NAMALWA (cell line): Measurements from ENCODE around the gene ABTB2.

Source experiments
- DNase-seq: peaks from one replicate; pipeline ENCODE4 v3.0.0-alpha.2; 2015; ENCODE audit warnings: low spot score

ABTB2 gene

GRCh38 chr11:34148504-34149165, 209.2 kb downstream of the ABTB2 start:
- DNase-seq, result no peak

DNA sequence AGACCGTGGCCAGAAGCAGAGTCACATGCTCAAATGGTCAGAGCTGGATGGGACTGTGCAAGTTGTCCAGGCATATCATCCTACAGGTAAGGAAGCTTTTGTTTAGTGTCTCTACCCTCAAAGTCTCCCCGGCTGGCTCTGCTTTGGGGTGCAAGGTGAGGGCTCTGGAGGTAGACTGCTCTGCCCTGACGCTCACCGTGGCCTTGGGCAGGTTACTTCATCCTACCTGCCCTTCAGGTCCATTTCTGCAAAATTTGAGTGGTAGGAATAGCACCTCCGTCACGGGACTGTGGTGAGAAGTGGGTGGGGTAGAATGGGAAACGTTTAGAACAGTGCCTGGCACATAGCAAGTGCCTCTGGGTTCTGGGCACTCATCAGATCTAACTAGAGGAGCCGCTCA, 210.2 kb downstream of the ABTB2 start:
- no peak for DNase-seq

DNA sequence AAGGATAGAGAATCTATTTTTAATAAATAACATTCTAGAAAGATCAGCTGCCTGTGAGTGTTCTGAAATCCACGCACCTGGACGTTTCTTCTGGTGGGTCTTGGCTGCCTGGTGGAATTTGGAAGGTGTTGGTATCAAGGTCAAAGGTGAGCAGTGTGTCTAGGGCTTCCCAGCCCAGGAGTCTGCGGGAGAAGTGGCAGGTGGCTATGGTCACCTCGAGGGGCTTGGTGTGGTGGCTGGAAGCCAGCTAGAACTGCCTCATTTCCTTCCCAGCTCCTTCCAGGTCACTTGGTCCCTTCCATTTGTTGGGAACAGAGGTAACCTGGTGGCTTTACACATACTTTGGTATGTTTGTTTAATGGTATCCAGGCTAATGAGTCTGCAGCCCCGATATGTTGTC, 210.9 kb downstream of the ABTB2 start:
- DNase-seq, result no peak

DNA sequence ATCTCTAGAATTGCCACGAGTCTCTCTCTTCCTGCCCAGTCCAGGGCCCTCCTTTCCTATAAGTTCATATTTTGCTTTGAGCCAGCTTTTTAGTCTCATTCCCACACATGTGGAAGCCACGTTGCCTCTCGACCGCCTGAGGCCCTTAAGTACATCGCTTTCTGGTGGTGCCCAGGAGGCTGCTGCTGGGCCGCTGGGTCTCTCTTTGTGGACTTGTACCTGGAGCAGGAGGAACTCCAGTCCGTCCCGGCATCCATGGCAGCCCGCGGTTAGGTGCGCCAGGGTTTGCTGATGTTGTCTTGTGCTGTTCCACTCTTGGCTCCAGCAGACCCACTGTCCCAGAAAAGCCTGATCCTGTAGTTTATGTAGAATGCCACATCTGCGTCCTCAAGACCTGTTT, 211.4 kb downstream of the ABTB2 start:
- DNase-seq, result no peak

GRCh38 chr11:34145847-34146381, 211.9 kb downstream of the ABTB2 start:
- DNase-seq, result no peak

GRCh38 chr11:34145073-34145472, 212.7 kb downstream of the ABTB2 start:
- DNase-seq, result no peak

- DNase-seq, result no peak
Measured at GRCh38 chr11:34143048-34143447, 214.8 kb downstream of the ABTB2 start.

- DNase-seq, result no peak
Measured at GRCh38 chr11:34140149-34140548, 217.7 kb downstream of the ABTB2 start.

DNA sequence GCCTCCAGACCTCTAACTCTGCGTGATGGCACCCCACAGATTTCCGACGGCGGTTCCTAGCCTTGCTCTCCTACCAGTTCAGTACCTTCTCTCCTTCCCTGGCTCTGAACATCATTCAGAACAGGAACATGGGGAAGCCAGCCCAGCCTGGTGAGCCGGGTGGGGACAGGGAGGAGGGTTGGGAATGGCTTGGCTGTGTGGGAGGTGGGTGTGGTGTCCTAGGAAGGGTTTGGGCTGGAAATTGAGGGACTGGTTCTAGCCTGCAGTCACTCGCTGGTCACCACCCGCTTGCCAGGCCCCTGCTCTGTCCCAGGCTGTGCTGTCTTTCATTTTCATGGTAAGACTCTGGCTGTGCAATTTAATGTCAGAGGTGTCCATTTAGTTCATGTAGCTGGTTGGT, 218.5 kb downstream of the ABTB2 start:
- DNase-seq, result no peak

DNA sequence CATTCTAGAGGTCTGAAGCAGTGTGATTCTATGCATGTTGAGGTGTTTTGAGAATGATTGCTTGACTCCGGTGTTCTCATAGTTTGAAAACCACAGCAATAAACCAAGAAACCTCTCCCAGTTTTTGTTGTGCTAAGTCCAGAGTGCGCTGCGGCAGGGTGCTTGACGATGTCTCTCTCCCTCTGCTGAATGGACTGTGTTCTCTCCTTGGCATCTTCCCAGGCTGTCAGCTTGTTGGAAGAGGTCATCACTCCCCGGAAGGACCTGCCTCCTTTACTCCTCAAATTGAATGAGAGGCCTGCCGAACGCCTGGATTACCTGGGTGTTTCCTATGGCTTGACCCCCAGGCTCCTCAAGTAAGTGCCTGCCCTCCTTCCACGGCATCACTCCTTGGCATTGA, 221.4 kb downstream of the ABTB2 start:
- no peak for DNase-seq

GRCh38 chr11:34135439-34135838, 222.4 kb downstream of the ABTB2 start:
- no peak for DNase-seq

DNA sequence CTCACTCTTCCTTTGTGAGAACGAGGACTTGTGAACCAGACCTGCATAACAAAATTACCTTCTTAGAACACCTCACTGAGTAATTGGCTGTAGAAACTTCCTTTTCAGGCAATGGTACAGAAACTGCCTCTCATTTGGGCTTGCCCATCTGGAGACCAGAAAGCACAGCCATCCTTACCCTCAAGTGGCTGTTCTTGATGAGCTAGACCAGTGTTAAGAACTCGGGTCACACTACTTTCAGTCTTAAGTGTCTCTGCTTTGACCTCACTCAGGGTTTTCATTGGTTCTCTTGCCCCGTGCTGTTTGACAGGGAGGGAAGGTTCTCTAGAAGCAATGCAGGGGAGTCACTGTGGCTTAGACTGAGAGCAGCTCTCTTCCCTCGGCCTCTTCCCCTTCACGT, 223.0 kb downstream of the ABTB2 start:
- DNase-seq, result no peak

DNA sequence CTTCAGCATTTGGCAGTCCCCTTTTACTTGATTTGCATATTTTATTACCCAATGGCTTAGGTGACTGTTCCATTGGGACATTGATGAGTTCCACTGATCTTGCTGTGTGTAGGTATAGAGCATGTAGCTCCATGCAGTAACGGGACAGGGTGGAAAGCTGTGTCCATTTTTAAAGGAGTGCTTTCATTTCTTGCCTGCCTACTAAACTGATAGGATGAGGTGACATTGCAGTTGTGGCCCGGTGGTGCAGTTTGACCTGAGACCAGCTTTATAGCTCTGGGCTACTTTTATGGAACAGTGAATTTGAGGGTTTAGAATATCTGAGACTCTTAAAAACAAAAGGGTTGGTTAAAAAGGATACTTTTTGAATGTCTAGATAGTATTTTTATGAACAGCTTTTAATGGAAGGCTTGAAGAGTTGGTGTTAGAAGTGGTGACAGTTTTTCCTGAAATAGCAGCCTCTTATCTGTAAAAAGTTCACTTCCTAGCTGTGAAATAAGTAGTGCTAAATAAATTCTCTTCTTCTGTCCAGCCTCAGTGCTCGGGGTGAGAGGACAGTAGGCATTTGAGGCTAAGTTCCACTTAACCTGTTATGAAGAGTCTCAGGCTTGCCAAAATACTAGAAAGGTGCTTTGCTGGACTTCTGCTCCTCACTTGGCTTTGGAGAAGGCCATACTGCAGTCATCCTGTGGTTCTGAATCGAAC, 225.4 kb downstream of the ABTB2 start:
- no peak for DNase-seq

DNA sequence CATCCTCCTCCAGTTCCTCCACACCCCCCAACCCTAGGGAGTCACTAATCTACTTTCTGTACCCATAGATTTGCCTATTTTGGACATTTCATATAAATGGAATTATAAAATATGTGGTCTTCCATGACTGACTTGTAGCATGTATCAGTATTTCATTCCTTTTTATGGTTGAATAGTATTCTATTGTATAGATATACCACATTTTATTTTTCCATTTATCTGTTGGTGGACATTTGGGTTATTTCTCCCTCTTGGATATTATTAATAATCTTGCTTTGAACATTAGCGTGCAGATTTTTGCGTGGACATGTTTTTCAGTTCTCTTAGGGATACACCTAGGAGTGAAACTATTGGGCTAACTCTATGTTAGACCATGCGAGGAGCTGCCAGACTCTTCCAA, 229.0 kb downstream of the ABTB2 start:
- DNase-seq, result no peak

DNA sequence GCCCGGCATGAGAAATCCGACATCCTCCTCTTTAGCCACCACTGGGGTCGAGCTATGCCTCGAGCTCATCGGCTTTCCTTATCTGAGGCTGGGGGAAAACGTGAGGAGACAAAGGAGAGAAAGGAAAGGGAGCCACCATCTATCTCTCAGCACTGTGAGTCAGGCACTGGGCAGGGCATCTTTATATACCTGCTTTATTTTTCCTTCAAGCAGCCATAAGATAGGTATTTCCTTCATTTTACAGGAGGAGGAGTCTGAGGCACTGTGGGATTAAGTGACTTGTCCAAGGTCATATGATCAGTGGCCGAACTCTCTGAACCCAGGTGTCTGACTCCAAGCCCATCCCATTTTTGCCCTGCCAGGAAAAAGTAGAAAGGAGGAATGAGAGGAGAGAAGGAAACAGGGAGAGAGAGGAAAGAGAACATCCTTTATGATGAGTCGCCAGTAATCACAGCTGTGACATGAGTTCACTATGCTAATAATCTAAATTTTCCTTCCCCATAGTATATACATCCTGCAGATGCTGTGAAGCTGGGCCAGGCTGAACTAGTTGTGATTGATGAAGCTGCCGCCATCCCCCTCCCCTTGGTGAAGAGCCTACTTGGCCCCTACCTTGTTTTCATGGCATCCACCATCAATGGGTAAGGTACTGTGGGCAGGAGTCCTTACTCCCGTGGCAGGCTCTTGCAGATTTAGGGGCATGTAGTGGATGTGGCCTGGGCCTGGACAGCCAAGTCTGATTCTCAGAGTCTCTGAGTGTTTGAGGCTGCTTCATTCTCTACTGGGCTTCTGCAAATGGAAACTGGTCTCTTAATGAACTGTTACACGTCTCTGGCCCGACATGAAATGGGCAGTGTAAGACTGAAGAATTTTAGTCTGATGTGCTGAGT, 230.6 kb downstream of the ABTB2 start:
- DNase-seq, result no peak

- no peak for DNase-seq
Measured at GRCh38 chr11:34124885-34125668, 232.7 kb downstream of the ABTB2 start.

- DNase-seq, result no peak
Measured at GRCh38 chr11:34120651-34121050, 237.2 kb downstream of the ABTB2 start.

GRCh38 chr11:34114471-34114870, 243.3 kb downstream of the ABTB2 start:
- no peak for DNase-seq

- no peak for DNase-seq
Measured at GRCh38 chr11:34114014-34114413, 243.8 kb downstream of the ABTB2 start.

- DNase-seq, result no peak
Measured at GRCh38 chr11:34111722-34112270, 246.0 kb downstream of the ABTB2 start.

DNA sequence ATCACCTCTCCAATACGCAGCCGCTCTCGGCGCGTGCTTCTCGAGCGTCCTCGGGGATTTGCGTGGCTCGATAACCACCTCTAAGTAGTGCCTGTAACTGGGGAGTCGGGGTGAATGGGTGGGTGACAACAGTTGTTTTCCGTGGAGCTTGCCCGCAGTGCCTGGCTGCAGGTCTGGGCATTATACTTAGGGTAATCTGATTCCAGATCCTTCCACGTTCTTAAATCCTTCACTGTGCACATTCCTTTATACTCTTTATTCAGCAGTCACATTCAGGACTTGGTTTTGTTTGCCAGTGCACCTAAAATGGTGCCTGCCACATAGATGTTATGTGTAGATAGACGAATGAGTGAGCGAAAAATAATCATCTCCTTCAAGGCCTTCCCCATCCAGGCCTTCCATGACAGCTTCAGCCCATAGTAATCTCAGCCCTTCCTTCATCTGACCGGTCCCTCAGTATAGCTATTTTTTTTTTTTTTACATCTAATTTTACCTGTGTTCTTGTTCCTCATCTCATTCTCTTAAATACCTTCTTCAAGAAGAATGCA, 251.8 kb downstream of the ABTB2 start:
- no peak for DNase-seq
